ENCODE measurements around the gene CENPA. TPM values are rescaled to one million over a fixed set of nuclear protein-coding genes. Genes with fewer than 3 reads are reported as not detected.
"Not testable (repeated sequence)": the region's sequence is repeated elsewhere in the genome, so short reads cannot be mapped to it uniquely, and the experiment has no call there.

The CENPA gene
- total and polyA plus RNA-seq, 2 donors, result 4.2 to 25.6 TPM

- H3K36me3 ChIP-seq (ENCODE audit: control insufficient read depth in 2 of 2, insufficient read depth in 2 of 2, low read length in 1 of 2), result peaks cover 37 to 59% of the 10 kb centered on the region in 2 donors
- not testable (repeated sequence) for H3K4me3 ChIP-seq (ENCODE audit: low read length in 2 of 2); H3K27me3 ChIP-seq (ENCODE audit: control insufficient read depth in 2 of 2, insufficient read depth in 1 of 2, low read length in 1 of 2); H3K4me1 ChIP-seq (ENCODE audit: control insufficient read depth in 2 of 2, insufficient read depth in 2 of 2, low read length in 2 of 2); H3K27ac ChIP-seq (ENCODE audit: low read depth in 1 of 2, low read length in 1 of 2); H3K9me3 ChIP-seq (ENCODE audit: control insufficient read depth in 2 of 2, insufficient read depth in 1 of 2, low read length in 1 of 2); DNase-seq (ENCODE audit: low read depth in 6 of 9, low spot score in 9 of 9)
- WGBS, result 98% methylated on average over 17 of the region's 17 CpGs
Measured at GRCh38 chr2:26795135-26795534, 9.3 kb downstream of the CENPA start.

- no peaks in the 10 kb centered on the region for H3K27me3 ChIP-seq (ENCODE audit: control insufficient read depth in 2 of 2, insufficient read depth in 1 of 2, low read length in 1 of 2)
- no peak overlapping the region for H3K4me3 ChIP-seq (ENCODE audit: low read length in 2 of 2)
- no peaks in the 10 kb centered on the region for H3K9me3 ChIP-seq (ENCODE audit: control insufficient read depth in 2 of 2, insufficient read depth in 1 of 2, low read length in 1 of 2)
- WGBS, result 85% methylated on average over 4 of the region's 4 CpGs
- no peaks in the 10 kb centered on the region for H3K4me1 ChIP-seq (ENCODE audit: control insufficient read depth in 2 of 2, insufficient read depth in 2 of 2, low read length in 2 of 2)
- peaks cover 23 to 30% of the 10 kb centered on the region in 2 donors for H3K36me3 ChIP-seq (ENCODE audit: control insufficient read depth in 2 of 2, insufficient read depth in 2 of 2, low read length in 1 of 2)
- no peak overlapping the region for H3K27ac ChIP-seq (ENCODE audit: low read depth in 1 of 2, low read length in 1 of 2)
- DNase-seq (ENCODE audit: low read depth in 6 of 9, low spot score in 9 of 9), result no peak
Measured at GRCh38 chr2:26801328-26801727, 15.5 kb downstream of the CENPA start.

- no peak for DNase-seq (ENCODE audit: low read depth in 6 of 9, low spot score in 9 of 9)
- Histone ChIP-seq H3K27me3 (ENCODE audit: control insufficient read depth in 2 of 2, insufficient read depth in 1 of 2, low read length in 1 of 2) (no peaks in the 10 kb centered on the region), H3K27ac (ENCODE audit: low read depth in 1 of 2, low read length in 1 of 2) (no peak overlapping the region), H3K9me3 (ENCODE audit: control insufficient read depth in 2 of 2, insufficient read depth in 1 of 2, low read length in 1 of 2) (no peaks in the 10 kb centered on the region), H3K36me3 (ENCODE audit: control insufficient read depth in 2 of 2, insufficient read depth in 2 of 2, low read length in 1 of 2) (peaks cover 19 to 27% of the 10 kb centered on the region in 2 donors), H3K4me3 (ENCODE audit: low read length in 2 of 2) (no peak overlapping the region), H3K4me1 (ENCODE audit: control insufficient read depth in 2 of 2, insufficient read depth in 2 of 2, low read length in 2 of 2) (no peaks in the 10 kb centered on the region)
- over 99% methylated on average over 7 of the region's 7 CpGs for WGBS
Measured at GRCh38 chr2:26801796-26802195, 15.9 kb downstream of the CENPA start.

- no peak for DNase-seq (ENCODE audit: low read depth in 6 of 9, low spot score in 9 of 9)
- Histone ChIP-seq H3K36me3 (ENCODE audit: control insufficient read depth in 2 of 2, insufficient read depth in 2 of 2, low read length in 1 of 2) (peaks cover 7 to 12% of the 10 kb centered on the region in 2 donors), H3K4me1 (ENCODE audit: control insufficient read depth in 2 of 2, insufficient read depth in 2 of 2, low read length in 2 of 2) (peaks cover 5 to 13% of the 10 kb centered on the region in 2 donors), H3K27ac (ENCODE audit: low read depth in 1 of 2, low read length in 1 of 2) (no peak overlapping the region), H3K27me3 (ENCODE audit: control insufficient read depth in 2 of 2, insufficient read depth in 1 of 2, low read length in 1 of 2) (no peaks in the 10 kb centered on the region), H3K4me3 (ENCODE audit: low read length in 2 of 2) (no peak overlapping the region), H3K9me3 (ENCODE audit: control insufficient read depth in 2 of 2, insufficient read depth in 1 of 2, low read length in 1 of 2) (no peaks in the 10 kb centered on the region)
- WGBS, result 85% methylated on average over 5 of the region's 5 CpGs
Measured at GRCh38 chr2:26805241-26805676, 19.4 kb downstream of the CENPA start.

GRCh38 chr2:26807788-26808460 lies 22.1 kb downstream of the CENPA start:
- Histone ChIP-seq H3K27me3 (ENCODE audit: control insufficient read depth in 2 of 2, insufficient read depth in 1 of 2, low read length in 1 of 2) (no peaks in the 10 kb centered on the region), H3K4me1 (ENCODE audit: control insufficient read depth in 2 of 2, insufficient read depth in 2 of 2, low read length in 2 of 2) (peaks cover 15 to 27% of the 10 kb centered on the region in 2 donors), H3K9me3 (ENCODE audit: control insufficient read depth in 2 of 2, insufficient read depth in 1 of 2, low read length in 1 of 2) (no peaks in the 10 kb centered on the region), H3K4me3 (ENCODE audit: low read length in 2 of 2) (no peak overlapping the region), H3K36me3 (ENCODE audit: control insufficient read depth in 2 of 2, insufficient read depth in 2 of 2, low read length in 1 of 2) (no peaks in the 10 kb centered on the region), H3K27ac (ENCODE audit: low read depth in 1 of 2, low read length in 1 of 2) (peak overlapping the region in 1 of 2 donors; percentile 18)
- WGBS, result 69% methylated on average over 2 of the region's 2 CpGs
- DNase-seq (ENCODE audit: low read depth in 6 of 9, low spot score in 9 of 9), result no peak

GRCh38 chr2:26809211-26809610 lies 23.4 kb downstream of the CENPA start:
- 96% methylated on average over 3 of the region's 3 CpGs for WGBS
- no peak for DNase-seq (ENCODE audit: low read depth in 6 of 9, low spot score in 9 of 9)
- H3K9me3 ChIP-seq (ENCODE audit: control insufficient read depth in 2 of 2, insufficient read depth in 1 of 2, low read length in 1 of 2), result no peaks in the 10 kb centered on the region

GRCh38 chr2:26809876-26810577 lies 24.2 kb downstream of the CENPA start:
- Histone ChIP-seq H3K9me3 (ENCODE audit: control insufficient read depth in 2 of 2, insufficient read depth in 1 of 2, low read length in 1 of 2) (peaks cover 0 to 2% of the 10 kb centered on the region in 2 donors), H3K27me3 (ENCODE audit: control insufficient read depth in 2 of 2, insufficient read depth in 1 of 2, low read length in 1 of 2) (peaks cover 0 to 2% of the 10 kb centered on the region in 2 donors), H3K4me1 (ENCODE audit: control insufficient read depth in 2 of 2, insufficient read depth in 2 of 2, low read length in 2 of 2) (peaks cover 15 to 27% of the 10 kb centered on the region in 2 donors), H3K36me3 (ENCODE audit: control insufficient read depth in 2 of 2, insufficient read depth in 2 of 2, low read length in 1 of 2) (no peaks in the 10 kb centered on the region), H3K4me3 (ENCODE audit: low read length in 2 of 2) (no peak overlapping the region), H3K27ac (ENCODE audit: low read depth in 1 of 2, low read length in 1 of 2) (peak overlapping the region in 1 of 2 donors; percentile 70)
- 1% methylated on average over 6 of the region's 6 CpGs for WGBS
- peak in 7 of 9 donors; percentile 6 to 75 (median 26) for DNase-seq (ENCODE audit: low read depth in 6 of 9, low spot score in 9 of 9)

More at GRCh38 chr2:26809211-26809610, 23.4 kb downstream of the CENPA start:
- Histone ChIP-seq H3K4me1 (ENCODE audit: control insufficient read depth in 2 of 2, insufficient read depth in 2 of 2, low read length in 2 of 2) (peaks cover 15 to 27% of the 10 kb centered on the region in 2 donors), H3K27me3 (ENCODE audit: control insufficient read depth in 2 of 2, insufficient read depth in 1 of 2, low read length in 1 of 2) (no peaks in the 10 kb centered on the region), H3K36me3 (ENCODE audit: control insufficient read depth in 2 of 2, insufficient read depth in 2 of 2, low read length in 1 of 2) (no peaks in the 10 kb centered on the region), H3K4me3 (ENCODE audit: low read length in 2 of 2) (no peak overlapping the region), H3K27ac (ENCODE audit: low read depth in 1 of 2, low read length in 1 of 2) (peak overlapping the region in 1 of 2 donors; percentile 42)

- Histone ChIP-seq H3K4me1 (ENCODE audit: control insufficient read depth in 2 of 2, insufficient read depth in 2 of 2, low read length in 2 of 2) (peaks cover 15 to 27% of the 10 kb centered on the region in 2 donors), H3K27ac (ENCODE audit: low read depth in 1 of 2, low read length in 1 of 2) (no peak overlapping the region), H3K4me3 (ENCODE audit: low read length in 2 of 2) (no peak overlapping the region), H3K27me3 (ENCODE audit: control insufficient read depth in 2 of 2, insufficient read depth in 1 of 2, low read length in 1 of 2) (peaks cover 0 to 4% of the 10 kb centered on the region in 2 donors), H3K36me3 (ENCODE audit: control insufficient read depth in 2 of 2, insufficient read depth in 2 of 2, low read length in 1 of 2) (no peaks in the 10 kb centered on the region), H3K9me3 (ENCODE audit: control insufficient read depth in 2 of 2, insufficient read depth in 1 of 2, low read length in 1 of 2) (peaks cover 0 to 4% of the 10 kb centered on the region in 2 donors)
- no peak for DNase-seq (ENCODE audit: low read depth in 6 of 9, low spot score in 9 of 9)
- WGBS, result 94% methylated on average over 8 of the region's 8 CpGs
Measured at GRCh38 chr2:26811261-26811660, 25.4 kb downstream of the CENPA start.

Data from thymus (tissue), 11 donors.